WI38 (cell line): ENCODE results near the gene DARS2.

Source experiments
- H3K4me3 ChIP-seq: 2 replicates; pipeline ENCODE4 v1.5.1; 2011; ENCODE audit warnings: low read depth, mild to moderate bottlenecking, control low read depth, low read length
- CTCF ChIP-seq: IDR thresholded peaks from 2 replicates; pipeline ENCODE4 v1.5.1; 2012; ENCODE audit warnings: low read depth, mild to moderate bottlenecking, control low read depth, low read length

The DARS2 gene

DNA sequence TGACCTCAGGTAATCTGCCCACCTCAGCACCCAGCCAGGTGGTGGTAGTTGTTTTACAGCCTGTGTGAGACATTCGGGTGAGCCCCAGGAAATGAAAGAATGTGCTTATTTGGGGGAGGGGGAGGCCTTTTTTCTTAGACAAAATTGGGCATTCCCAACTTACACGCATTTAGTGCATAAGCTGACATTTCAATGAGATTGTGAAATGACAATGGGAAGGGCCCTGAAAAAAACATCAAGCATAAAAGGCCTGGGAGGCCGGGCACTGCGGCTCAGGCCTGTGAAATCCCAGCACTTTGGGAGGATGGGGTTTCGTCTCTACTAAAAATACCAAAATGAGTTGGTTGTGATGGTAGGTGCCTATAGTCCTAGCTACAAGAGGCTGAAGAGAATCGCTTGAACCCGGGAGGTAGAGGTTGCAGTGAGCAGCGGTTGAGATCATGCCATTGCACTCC is 38.3 kb downstream of the DARS2 start:
- no peak for TF ChIP-seq CTCF
- H3K4me3 ChIP-seq, result no peak overlapping the region

DNA sequence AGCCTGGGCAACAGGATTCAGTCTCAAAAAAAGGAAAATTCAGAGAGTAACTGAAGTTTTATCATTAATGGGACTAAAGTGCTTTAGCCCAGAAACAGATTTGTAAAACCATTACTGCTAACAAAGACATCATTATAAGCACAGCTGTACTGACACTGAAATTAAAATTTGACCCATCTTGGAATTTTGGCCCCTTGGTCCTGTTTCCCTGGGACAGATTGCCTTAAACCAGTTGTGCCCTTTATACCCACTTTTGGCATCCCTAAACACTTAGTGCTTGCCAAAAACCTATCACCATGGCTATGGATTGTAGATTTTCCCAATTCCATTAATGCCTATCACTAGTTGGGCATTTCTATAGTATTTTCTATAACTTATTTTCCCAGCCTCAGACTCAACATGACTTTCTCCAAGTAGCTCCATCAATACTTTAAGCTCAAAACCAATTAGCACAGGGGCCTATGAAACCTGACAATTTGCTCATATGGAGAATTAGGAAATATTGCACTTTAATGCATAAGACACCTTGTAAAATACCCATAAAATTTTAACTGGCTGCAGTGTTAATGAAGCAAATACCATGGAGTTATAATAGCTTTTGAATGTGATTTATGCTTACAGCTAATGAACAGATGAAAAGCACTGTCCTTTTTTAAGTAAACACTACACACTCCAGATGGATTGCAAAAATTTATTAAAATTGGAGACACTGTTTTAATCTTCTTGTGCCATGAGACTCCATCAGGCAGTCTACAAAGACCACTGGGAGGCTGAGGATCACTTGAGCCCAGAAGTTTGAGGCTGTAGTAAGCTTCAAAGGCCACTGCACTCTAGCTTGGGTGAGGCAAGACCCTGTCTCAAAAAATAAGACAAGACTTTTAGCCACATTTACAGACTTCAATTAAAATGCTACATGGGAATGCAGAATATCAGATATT is 39.0 kb downstream of the DARS2 start:
- no peak for TF ChIP-seq CTCF
- H3K4me3 ChIP-seq, result no peak overlapping the region

- peak overlapping the region; percentile 10; the same call in 1 of the 2 replicates for H3K4me3 ChIP-seq
- no peak for TF ChIP-seq CTCF
These were observed 39.9 kb downstream of the DARS2 start for GRCh38 chr1:173864179-173864867.

- TF ChIP-seq CTCF, result no peak
- peak overlapping the region; percentile 92 for H3K4me3 ChIP-seq
These were observed 41.1 kb downstream of the DARS2 start for GRCh38 chr1:173865468-173866164.

DNA sequence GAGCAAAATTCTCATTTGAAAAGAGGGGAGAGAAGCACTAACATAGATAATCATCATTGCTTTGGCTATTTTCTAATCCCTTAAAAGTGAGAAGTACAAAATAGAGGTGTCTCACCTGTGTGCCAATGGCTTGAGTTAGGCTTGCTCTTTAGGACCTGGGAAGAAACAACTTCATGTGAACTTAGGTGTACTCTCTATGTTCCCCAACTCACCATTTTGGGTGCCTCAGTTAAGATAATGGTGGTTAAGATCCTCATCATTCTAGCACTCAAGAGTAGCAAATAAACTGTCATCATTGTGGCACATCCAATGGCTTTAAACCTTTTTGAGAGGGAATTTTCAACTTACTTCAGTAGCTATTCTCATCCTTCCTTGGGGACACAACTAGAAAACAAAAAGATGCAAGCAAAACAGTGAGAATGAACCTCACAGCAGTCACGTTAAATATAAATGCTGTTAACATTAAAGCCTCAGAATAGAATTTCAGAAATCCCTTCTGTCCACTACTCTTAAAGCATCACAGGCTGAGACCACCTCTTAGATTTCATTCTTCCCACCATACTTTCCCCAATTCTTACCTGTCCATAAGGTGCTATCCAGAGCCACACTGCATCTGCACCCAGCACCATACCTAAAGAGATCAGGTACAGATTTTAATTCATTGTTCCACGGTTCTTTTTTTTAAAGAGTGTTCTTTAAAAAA is 42.1 kb downstream of the DARS2 start:
- no peak for TF ChIP-seq CTCF
- H3K4me3 ChIP-seq, result peak overlapping the region; percentile 92

DNA sequence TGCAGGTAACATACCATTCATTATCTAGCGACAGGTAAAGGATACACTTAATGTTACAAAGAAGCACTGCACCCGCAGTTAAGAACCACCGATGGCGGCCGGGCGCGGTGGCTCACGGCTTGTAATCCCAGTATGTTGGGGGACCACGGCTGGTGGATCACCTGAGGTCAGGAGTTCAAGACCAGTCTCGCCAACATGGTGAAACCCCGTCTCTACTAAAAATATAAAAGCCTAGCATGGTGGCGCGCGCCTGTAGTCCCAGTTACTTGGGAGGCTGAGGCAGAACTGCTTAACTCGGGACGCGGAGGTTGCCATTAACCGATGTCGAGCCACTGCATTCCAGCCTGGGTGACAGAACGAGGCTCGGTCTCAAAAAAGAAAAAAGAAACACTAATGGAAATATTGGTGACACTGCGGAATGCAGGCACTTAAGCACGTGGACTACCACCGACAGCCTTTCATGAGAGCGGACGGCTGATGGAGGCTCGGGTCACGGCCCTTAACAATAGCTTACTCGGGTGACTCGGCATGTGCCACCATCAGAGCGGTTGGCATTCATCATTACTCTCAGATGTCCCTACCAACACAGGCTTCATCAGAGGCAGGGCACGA is 42.8 kb downstream of the DARS2 start:
- TF ChIP-seq CTCF, result no peak
- H3K4me3 ChIP-seq, result peak overlapping the region; percentile 92
